SJSA1 (cell line): ENCODE measurements around the gene POLD2. TPM values are rescaled to one million over a fixed set of nuclear protein-coding genes. Genes with fewer than 3 reads are reported as not detected.
"Not testable (repeated sequence)": the region's sequence is repeated elsewhere in the genome, so short reads cannot be mapped to it uniquely, and the experiment has no call there.

Experiments
- DNase-seq, 2 experiments: peaks; one replicate each; pipeline ENCODE4 v3.0.0-alpha.2; 2015 to 2020; ENCODE audit warnings: low spot score in 2 of 2, low read depth in 1 of 2
- H3K27ac ChIP-seq: fragments of 250-450 bp; sonication (Bioruptor Pico); 2 replicates; pipeline ENCODE4 v1.5.1; 2020; ENCODE audit warnings: mild to moderate bottlenecking, moderate library complexity
- H3K27me3 ChIP-seq: fragments of 250-450 bp; sonication (Bioruptor Pico); replicated peaks from 2 replicates; pipeline ENCODE4 v1.5.1; 2020; ENCODE audit warnings: mild to moderate bottlenecking, moderate library complexity
- H3K36me3 ChIP-seq: fragments of 250-450 bp; sonication (Bioruptor Pico); 2 replicates; pipeline ENCODE4 v1.5.1; 2020; ENCODE audit warnings: mild to moderate bottlenecking
- H3K4me1 ChIP-seq: fragments of 250-450 bp; sonication (Bioruptor Pico); replicated peaks from 2 replicates; pipeline ENCODE4 v1.6.1; 2021; ENCODE audit warnings: mild to moderate bottlenecking
- H3K4me3 ChIP-seq: fragments of 250-450 bp; sonication (Bioruptor Pico); 2 replicates; pipeline ENCODE4 v1.5.1; 2020; ENCODE audit warnings: mild to moderate bottlenecking
- H3K9me3 ChIP-seq: fragments of 250-450 bp; sonication (Bioruptor Pico); replicated peaks from 2 replicates; pipeline ENCODE4 v1.5.1; 2020; ENCODE audit warnings: mild to moderate bottlenecking
- total RNA-seq: library from RNA; depleted of rRNA; stranded (reverse); fragments of >200 nt; shearing (Covaris generic); gene quantifications from 2 replicates; pipeline ENCODE4 v1.2.3, GENCODE V29; 2014; rRNA removed

POLD2 gene
- total RNA-seq, result 84.9 and 96.1 TPM in 2 replicates

- peaks cover 8% of the 10 kb centered on the region for H3K4me1 ChIP-seq
- DNase-seq, result peak; percentile 94 to 98
- H3K9me3 ChIP-seq, result no peaks in the 10 kb centered on the region
- no peaks in the 10 kb centered on the region for H3K27me3 ChIP-seq
- peak within 1 kb of the TSS; percentile 81 for H3K4me3 ChIP-seq
- H3K36me3 ChIP-seq, result peaks cover 31% of the 10 kb centered on the region
- peak within 1 kb of the TSS; percentile 77 for H3K27ac ChIP-seq
Observed at GRCh38 chr7:44123190-44124003, at the start of gene POLD2. TSS of gene POLD2 (minus strand) at chr7:44123548. CDS start at chr7:44122053, 1,495 bp downstream.

- no peak overlapping the region for H3K27ac ChIP-seq
- H3K4me3 ChIP-seq, result no peak overlapping the region
- H3K4me1 ChIP-seq, result peaks cover 9% of the 10 kb centered on the region
- H3K9me3 ChIP-seq, result no peaks in the 10 kb centered on the region
- peak in 1 of 2 experiments; percentile 3 for DNase-seq
- H3K27me3 ChIP-seq, result no peaks in the 10 kb centered on the region; the same call in 1 of the 2 replicates
- no peaks in the 10 kb centered on the region for H3K36me3 ChIP-seq
Observed at GRCh38 chr7:44172803-44173424, 49.6 kb upstream of the POLD2 start.

GRCh38 chr7:44172352-44172751, 49.0 kb upstream of the POLD2 start:
- no peaks in the 10 kb centered on the region for H3K36me3 ChIP-seq
- peak in 1 of 2 experiments; percentile 13 for DNase-seq
- no peaks in the 10 kb centered on the region for H3K9me3 ChIP-seq
- H3K4me1 ChIP-seq, result peaks cover 4% of the 10 kb centered on the region
- no peak overlapping the region for H3K4me3 ChIP-seq
- H3K27me3 ChIP-seq, result no peaks in the 10 kb centered on the region; the same call in 1 of the 2 replicates
- H3K27ac ChIP-seq, result no peak overlapping the region

- not testable (repeated sequence) for DNase-seq, H3K4me3 ChIP-seq, H3K27me3 ChIP-seq, H3K36me3 ChIP-seq, H3K9me3 ChIP-seq, H3K27ac ChIP-seq, H3K4me1 ChIP-seq
Observed at GRCh38 chr7:44171901-44172300, 48.6 kb upstream of the POLD2 start.

- no peaks in the 10 kb centered on the region for H3K36me3 ChIP-seq
- no peak overlapping the region for H3K27ac ChIP-seq
- H3K9me3 ChIP-seq, result no peaks in the 10 kb centered on the region
- no peak overlapping the region for H3K4me3 ChIP-seq
- peaks cover 12% of the 10 kb centered on the region for H3K4me1 ChIP-seq
- H3K27me3 ChIP-seq, result no peaks in the 10 kb centered on the region; the same call in 1 of the 2 replicates
- no peak for DNase-seq
Observed at GRCh38 chr7:44167920-44168319, 44.6 kb upstream of the POLD2 start.

- Histone ChIP-seq H3K4me3 (no peak overlapping the region), H3K27ac (peak overlapping the region; percentile 65), H3K9me3 (no peaks in the 10 kb centered on the region), H3K36me3 (no peaks in the 10 kb centered on the region), H3K4me1 (peaks cover 16% of the 10 kb centered on the region), H3K27me3 (no peaks in the 10 kb centered on the region)
- DNase-seq, result peak; percentile 88 to 89
Observed at GRCh38 chr7:44163591-44163990, 40.2 kb upstream of the POLD2 start.

GRCh38 chr7:44162785-44163395, 39.5 kb upstream of the POLD2 start:
- H3K27me3 ChIP-seq, result no peaks in the 10 kb centered on the region
- no peaks in the 10 kb centered on the region for H3K9me3 ChIP-seq
- no peak overlapping the region for H3K4me3 ChIP-seq
- DNase-seq, result peak in 1 of 2 experiments; percentile 8
- H3K36me3 ChIP-seq, result no peaks in the 10 kb centered on the region
- peak overlapping the region; percentile 65 for H3K27ac ChIP-seq
- H3K4me1 ChIP-seq, result peaks cover 16% of the 10 kb centered on the region

GRCh38 chr7:44162179-44162578, 38.8 kb upstream of the POLD2 start:
- H3K27ac ChIP-seq, result no peak overlapping the region
- H3K9me3 ChIP-seq, result no peaks in the 10 kb centered on the region
- peaks cover 16% of the 10 kb centered on the region for H3K4me1 ChIP-seq
- no peaks in the 10 kb centered on the region for H3K27me3 ChIP-seq
- DNase-seq, result no peak
- H3K4me3 ChIP-seq, result no peak overlapping the region
- no peaks in the 10 kb centered on the region for H3K36me3 ChIP-seq

GRCh38 chr7:44161371-44161770, 38.0 kb upstream of the POLD2 start:
- no peaks in the 10 kb centered on the region for H3K9me3 ChIP-seq
- H3K4me3 ChIP-seq, result no peak overlapping the region
- peaks cover 16% of the 10 kb centered on the region for H3K4me1 ChIP-seq
- no peaks in the 10 kb centered on the region for H3K27me3 ChIP-seq
- no peak for DNase-seq
- no peaks in the 10 kb centered on the region for H3K36me3 ChIP-seq
- no peak overlapping the region for H3K27ac ChIP-seq

GRCh38 chr7:44159824-44160630, 36.7 kb upstream of the POLD2 start:
- H3K4me1 ChIP-seq, result peaks cover 16% of the 10 kb centered on the region
- H3K36me3 ChIP-seq, result no peaks in the 10 kb centered on the region
- no peak overlapping the region for H3K27ac ChIP-seq
- H3K9me3 ChIP-seq, result no peaks in the 10 kb centered on the region
- no peak for DNase-seq
- no peaks in the 10 kb centered on the region for H3K27me3 ChIP-seq
- H3K4me3 ChIP-seq, result no peak overlapping the region

- no peak overlapping the region for H3K27ac ChIP-seq
- no peaks in the 10 kb centered on the region for H3K36me3 ChIP-seq
- peaks cover 14% of the 10 kb centered on the region for H3K4me1 ChIP-seq
- no peaks in the 10 kb centered on the region for H3K9me3 ChIP-seq
- no peak overlapping the region for H3K4me3 ChIP-seq
- no peak for DNase-seq
- no peaks in the 10 kb centered on the region for H3K27me3 ChIP-seq
Observed at GRCh38 chr7:44158873-44159631, 35.7 kb upstream of the POLD2 start.

GRCh38 chr7:44158096-44158872, 34.9 kb upstream of the POLD2 start:
- H3K4me3 ChIP-seq, result no peak overlapping the region
- H3K36me3 ChIP-seq, result no peaks in the 10 kb centered on the region
- H3K27ac ChIP-seq, result no peak overlapping the region
- H3K27me3 ChIP-seq, result no peaks in the 10 kb centered on the region
- DNase-seq, result peak in 1 of 2 experiments; percentile 37
- peaks cover 8% of the 10 kb centered on the region for H3K4me1 ChIP-seq
- H3K9me3 ChIP-seq, result no peaks in the 10 kb centered on the region
